Activated B cell treated with CpG ODN at 0.5 μM for 24 hours (primary cell): ENCODE data around the gene KLHL42. TPM values are rescaled to one million over a fixed set of nuclear protein-coding genes. Genes with fewer than 3 reads are reported as not detected.
"Not testable (repeated sequence)": the region's sequence is repeated elsewhere in the genome, so short reads cannot be mapped to it uniquely, and the experiment has no call there.

Source experiments
- ATAC-seq: fragments of 200-7000 bp; cut with Tn5 transposase; one replicate; pipeline ENCODE4 v1.10.0; 2021; ENCODE audit warnings: low read depth, mild to moderate bottlenecking, moderate library complexity
- CTCF ChIA-PET: fragments of 350-600 bp; sonication (Branson Sonifier 250); formaldehyde crosslinking; loops from one replicate; lab custom pipeline; 2021; ENCODE audit warnings: antibody characterized with exemption; lab: Charles Lee
- POLR2A ChIA-PET: fragments of 350-600 bp; sonication (Branson Sonifier 250); formaldehyde crosslinking; loops from one replicate; lab custom pipeline; 2021; ENCODE audit warnings: antibody characterized with exemption; lab: Charles Lee
- DNase-seq: peaks from one replicate; pipeline ENCODE4 v3.0.0; 2022
- H3K27ac Mint-ChIP-seq: one replicate; pipeline ENCODE4 v1.8.0; 2020; ENCODE audit warnings: mixed read lengths
- H3K27me3 Mint-ChIP-seq: one replicate; pipeline ENCODE4 v1.8.0; 2021; ENCODE audit warnings: mixed read lengths
- H3K36me3 Mint-ChIP-seq: one replicate; pipeline ENCODE4 v1.8.0; 2021; ENCODE audit warnings: low read depth, mixed read lengths
- H3K4me1 Mint-ChIP-seq: one replicate; pipeline ENCODE4 v1.8.0; 2021; ENCODE audit warnings: mixed read lengths
- H3K4me3 Mint-ChIP-seq: one replicate; pipeline ENCODE4 v1.8.0; 2020; ENCODE audit warnings: mild to moderate bottlenecking, mixed read lengths
- H3K9me3 Mint-ChIP-seq: one replicate; pipeline ENCODE4 v1.8.0; 2020; ENCODE audit warnings: mixed read lengths
- intact Hi-C: fragments of 100-400 bp; cut with micrococcal nuclease; formaldehyde crosslinking; loops from one replicate; pipeline ENCODE4 v1.15.1; 2024
- total RNA-seq: library from RNA; stranded (reverse); gene quantifications from 2 replicates; pipeline ENCODE4 v1.2.3, GENCODE V29; 2022
- TF ChIP-seq, protein P1 (sequence below): fragments of 200-600 bp; IDR thresholded peaks from one replicate; pipeline ENCODE4 v1.8.0; 2022; ENCODE audit warnings: antibody characterized with exemption, mild to moderate bottlenecking

Gene KLHL42, protein sequence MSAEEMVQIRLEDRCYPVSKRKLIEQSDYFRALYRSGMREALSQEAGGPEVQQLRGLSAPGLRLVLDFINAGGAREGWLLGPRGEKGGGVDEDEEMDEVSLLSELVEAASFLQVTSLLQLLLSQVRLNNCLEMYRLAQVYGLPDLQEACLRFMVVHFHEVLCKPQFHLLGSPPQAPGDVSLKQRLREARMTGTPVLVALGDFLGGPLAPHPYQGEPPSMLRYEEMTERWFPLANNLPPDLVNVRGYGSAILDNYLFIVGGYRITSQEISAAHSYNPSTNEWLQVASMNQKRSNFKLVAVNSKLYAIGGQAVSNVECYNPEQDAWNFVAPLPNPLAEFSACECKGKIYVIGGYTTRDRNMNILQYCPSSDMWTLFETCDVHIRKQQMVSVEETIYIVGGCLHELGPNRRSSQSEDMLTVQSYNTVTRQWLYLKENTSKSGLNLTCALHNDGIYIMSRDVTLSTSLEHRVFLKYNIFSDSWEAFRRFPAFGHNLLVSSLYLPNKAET
- 15.9 and 19.3 TPM in 2 replicates for total RNA-seq

DNA sequence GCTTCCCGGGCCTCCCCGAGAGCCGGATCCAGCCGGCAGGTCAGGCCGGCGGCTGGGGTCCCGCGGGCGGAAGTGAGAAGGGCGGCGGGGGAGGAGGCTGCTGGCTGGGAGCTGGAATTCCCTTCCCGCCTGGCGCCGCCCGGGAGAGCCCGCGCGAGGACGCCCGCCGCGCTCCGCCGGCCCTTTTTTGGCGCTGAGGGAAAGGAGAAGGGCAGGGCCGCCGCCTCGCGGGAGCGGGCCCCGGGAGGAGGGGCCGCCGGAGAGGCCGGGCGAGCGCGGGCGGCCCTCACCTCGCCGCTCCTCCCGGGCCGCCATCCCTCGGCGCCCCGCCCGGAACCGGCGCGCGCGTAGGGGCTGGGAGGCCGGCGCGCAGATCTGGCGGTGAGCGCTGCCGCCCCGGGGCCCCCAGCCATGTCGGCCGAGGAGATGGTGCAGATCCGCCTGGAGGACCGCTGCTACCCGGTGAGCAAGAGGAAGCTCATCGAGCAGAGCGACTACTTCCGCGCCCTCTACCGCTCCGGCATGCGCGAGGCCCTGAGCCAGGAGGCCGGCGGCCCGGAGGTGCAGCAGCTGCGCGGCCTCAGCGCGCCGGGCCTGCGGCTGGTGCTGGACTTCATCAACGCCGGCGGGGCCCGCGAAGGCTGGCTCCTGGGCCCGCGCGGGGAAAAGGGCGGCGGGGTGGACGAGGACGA is at the start of gene KLHL42, which contains the start of gene MANSC4:
Gene KLHL42 (plus strand): TSS at position 314 of the 692 bp plus-strand sequence. CDS start 98 bp downstream, at position 412.
Gene MANSC4 (minus strand): TSS at position 317 of the 692 bp plus-strand sequence. CDS start 8,960 bp downstream, outside the sequence.
- DNase-seq (peak; percentile 67), ATAC-seq (peak; percentile 84)
- TF ChIP-seq, protein P1, sequence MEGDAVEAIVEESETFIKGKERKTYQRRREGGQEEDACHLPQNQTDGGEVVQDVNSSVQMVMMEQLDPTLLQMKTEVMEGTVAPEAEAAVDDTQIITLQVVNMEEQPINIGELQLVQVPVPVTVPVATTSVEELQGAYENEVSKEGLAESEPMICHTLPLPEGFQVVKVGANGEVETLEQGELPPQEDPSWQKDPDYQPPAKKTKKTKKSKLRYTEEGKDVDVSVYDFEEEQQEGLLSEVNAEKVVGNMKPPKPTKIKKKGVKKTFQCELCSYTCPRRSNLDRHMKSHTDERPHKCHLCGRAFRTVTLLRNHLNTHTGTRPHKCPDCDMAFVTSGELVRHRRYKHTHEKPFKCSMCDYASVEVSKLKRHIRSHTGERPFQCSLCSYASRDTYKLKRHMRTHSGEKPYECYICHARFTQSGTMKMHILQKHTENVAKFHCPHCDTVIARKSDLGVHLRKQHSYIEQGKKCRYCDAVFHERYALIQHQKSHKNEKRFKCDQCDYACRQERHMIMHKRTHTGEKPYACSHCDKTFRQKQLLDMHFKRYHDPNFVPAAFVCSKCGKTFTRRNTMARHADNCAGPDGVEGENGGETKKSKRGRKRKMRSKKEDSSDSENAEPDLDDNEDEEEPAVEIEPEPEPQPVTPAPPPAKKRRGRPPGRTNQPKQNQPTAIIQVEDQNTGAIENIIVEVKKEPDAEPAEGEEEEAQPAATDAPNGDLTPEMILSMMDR: no peak
- POLR2A ChIA-PET: interaction anchor here (0.6 to 2.2 kb wide), 10 partner anchors 8 to 1601 kb away, joined by 3 to 26 read pairs (median 4); partner anchors contain the start of genes CCDC91, ERGIC2 and MRPS35
- Mint-ChIP-seq H3K4me3 (peak within 1 kb of the TSS; percentile 89), H3K9me3 (no peaks in the 10 kb centered on the region), H3K27me3 (no peaks in the 10 kb centered on the region), H3K36me3 (peaks cover 6% of the 10 kb centered on the region), H3K4me1 (peaks cover 28% of the 10 kb centered on the region), H3K27ac (peak within 1 kb of the TSS; percentile 87)
- CTCF ChIA-PET: interaction anchor here (0.7 to 1.9 kb wide), 4 partner anchors 41 to 52 kb away, joined by 3 to 5 read pairs (median 4); no protein-coding TSS in a partner anchor
- intact Hi-C loops: loop anchor here (1.0 to 5.0 kb wide), 7 partner anchors 43 to 1602 kb away; partner anchors contain the start of genes CCDC91, ERGIC2, MRPS35 and PPFIBP1

DNA sequence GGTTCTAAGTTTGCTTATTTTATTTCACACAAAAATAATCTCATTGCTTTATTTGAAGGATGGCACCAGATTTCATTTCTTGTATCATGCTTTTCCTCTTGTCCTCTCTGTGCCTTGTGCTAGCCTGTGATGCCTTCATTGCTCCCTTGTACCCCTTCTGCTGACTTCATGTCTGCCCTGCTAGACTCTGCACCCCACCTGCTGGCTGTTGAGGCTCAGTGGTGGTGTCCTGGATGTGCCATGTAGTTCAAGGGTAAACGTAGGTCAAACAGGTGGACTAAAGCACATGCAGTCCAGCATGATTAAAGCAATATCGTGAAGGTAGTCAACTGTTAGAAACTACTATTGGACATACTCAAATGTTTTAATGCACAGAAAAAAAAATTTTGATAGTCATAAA is 47.8 kb upstream of the KLHL42 start:
- no peak overlapping the region for H3K27ac Mint-ChIP-seq
- peaks cover 59% of the 10 kb centered on the region for H3K36me3 Mint-ChIP-seq
- intact Hi-C loops: loop anchor here (5.0 kb wide), 1 partner anchor 50 kb away; the partner anchor contains the start of genes KLHL42 and MANSC4
- no peaks in the 10 kb centered on the region for H3K4me1 Mint-ChIP-seq
- H3K9me3 Mint-ChIP-seq: no peaks in the 10 kb centered on the region
- no peak for DNase-seq
- CTCF ChIA-PET: interaction anchor here (3.2 kb wide), 1 partner anchor 209 kb away, joined by 23 read pairs; no protein-coding TSS in a partner anchor
- POLR2A ChIA-PET: no interaction called here
- no peaks in the 10 kb centered on the region for H3K27me3 Mint-ChIP-seq
- ATAC-seq: no peak
- TF ChIP-seq, protein P1: no peak
- no peak overlapping the region for H3K4me3 Mint-ChIP-seq

DNA sequence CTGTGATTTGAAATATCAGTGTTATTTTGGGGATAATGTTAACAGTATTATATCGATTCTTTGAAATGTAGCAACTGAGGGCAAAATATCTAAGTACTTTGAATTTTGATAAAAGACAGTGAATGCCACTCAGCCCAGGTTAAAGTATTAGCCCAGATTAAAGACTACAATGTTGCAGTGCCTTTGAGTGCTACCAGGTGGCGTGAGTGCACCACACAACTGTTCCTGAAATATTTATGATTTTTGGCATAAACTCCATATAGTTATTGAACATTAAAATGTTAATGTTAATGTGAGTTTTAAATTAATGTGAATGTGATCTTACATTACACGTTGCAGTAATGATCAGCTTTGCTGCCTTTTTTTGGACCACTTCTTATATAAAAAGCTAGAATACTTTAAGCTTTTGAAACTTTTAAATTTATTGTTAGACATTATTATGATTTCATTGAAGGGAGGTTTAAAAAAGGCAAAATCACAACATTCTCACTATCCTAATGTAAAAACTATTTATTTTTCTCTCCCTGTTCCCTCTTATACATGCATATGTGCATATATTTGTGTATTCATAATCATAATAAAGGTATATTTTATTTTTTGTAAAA is 46.9 kb upstream of the KLHL42 start:
- POLR2A ChIA-PET: no interaction called here
- Mint-ChIP-seq H3K36me3 (peaks cover 64% of the 10 kb centered on the region), H3K27ac (no peak overlapping the region), H3K9me3 (no peaks in the 10 kb centered on the region), H3K27me3 (no peaks in the 10 kb centered on the region), H3K4me3 (no peak overlapping the region), H3K4me1 (no peaks in the 10 kb centered on the region)
- intact Hi-C loops: loop anchor here (1.0 to 5.0 kb wide), 3 partner anchors 49 to 207 kb away; partner anchors contain the start of genes KLHL42 and MANSC4
- DNase-seq (no peak), ATAC-seq (peak; percentile 61)
- TF ChIP-seq, protein P1: no peak
- CTCF ChIA-PET: interaction anchor here (0.8 to 3.2 kb wide), 5 partner anchors 9 to 209 kb away, joined by 3 to 23 read pairs (median 6); no protein-coding TSS in a partner anchor

DNA sequence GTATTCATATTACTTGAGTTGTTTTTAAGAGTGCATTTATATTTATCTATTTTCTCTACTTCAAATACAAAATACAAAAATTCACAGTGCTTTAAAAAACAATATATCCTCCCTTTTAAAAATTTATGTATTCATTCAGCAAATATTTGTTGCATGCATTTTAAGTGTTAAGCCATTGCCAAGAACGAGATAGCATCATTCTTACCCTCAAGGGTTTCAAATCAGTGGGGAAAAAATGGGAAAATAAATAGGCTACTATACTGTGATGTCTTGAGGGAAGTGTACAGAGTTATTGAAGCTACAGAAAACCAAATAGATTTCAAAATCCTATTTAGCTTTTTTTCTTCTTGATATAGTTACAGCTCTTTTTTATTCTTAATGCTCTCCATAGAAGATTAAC is 46.2 kb upstream of the KLHL42 start:
- TF ChIP-seq, protein P1: no peak
- Mint-ChIP-seq H3K9me3 (no peaks in the 10 kb centered on the region), H3K27me3 (no peaks in the 10 kb centered on the region), H3K4me1 (no peaks in the 10 kb centered on the region), H3K27ac (no peak overlapping the region), H3K36me3 (peaks cover 62% of the 10 kb centered on the region), H3K4me3 (no peak overlapping the region)
- ChIA-PET POLR2A (no interaction called here), CTCF (interaction anchor here (0.8 to 3.2 kb wide), 6 partner anchors 8 to 208 kb away, joined by 3 to 23 read pairs (median 6); partner anchors contain the start of genes KLHL42 and MANSC4)
- intact Hi-C loops: loop anchor here (1.0 to 5.0 kb wide), 3 partner anchors 49 to 207 kb away; partner anchors contain the start of genes KLHL42 and MANSC4
- no peak for ATAC-seq
- DNase-seq: no peak

DNA sequence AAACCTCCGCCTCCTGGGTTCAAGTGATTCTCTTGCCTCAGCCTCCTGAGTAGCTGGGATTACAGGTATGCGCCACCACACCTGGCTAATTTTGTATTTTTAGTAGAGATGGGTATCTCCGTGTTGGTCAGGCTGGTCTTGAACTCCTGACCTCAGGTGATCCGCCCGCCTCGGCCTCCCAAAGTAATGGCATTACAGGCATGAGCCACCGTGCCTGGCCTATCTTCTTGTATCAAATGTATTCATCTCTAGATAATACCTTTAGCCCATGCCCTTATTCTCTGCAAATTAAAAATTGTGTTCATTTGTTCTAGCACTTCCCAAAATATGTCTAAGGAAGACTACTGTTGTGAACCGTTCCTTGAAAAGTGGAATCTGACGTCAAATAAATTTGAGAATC is 45.7 kb upstream of the KLHL42 start:
- H3K27ac Mint-ChIP-seq, POLR2A ChIA-PET, ATAC-seq, H3K27me3 Mint-ChIP-seq, H3K9me3 Mint-ChIP-seq, DNase-seq, H3K4me1 Mint-ChIP-seq, H3K4me3 Mint-ChIP-seq: not testable (repeated sequence)
- intact Hi-C loops: loop anchor here (5.0 kb wide), 1 partner anchor 48 kb away; the partner anchor contains the start of genes KLHL42 and MANSC4
- H3K36me3 Mint-ChIP-seq: peaks cover 61% of the 10 kb centered on the region
- CTCF ChIA-PET: interaction anchor here (2.1 to 3.2 kb wide), 3 partner anchors 45 to 207 kb away, joined by 5 to 23 read pairs (median 19); partner anchors contain the start of genes KLHL42 and MANSC4
